ENCODE data around the gene LYZ. TPM values are rescaled to one million over a fixed set of nuclear protein-coding genes. Genes with fewer than 3 reads are reported as not detected.

Gene LYZ
- total RNA-seq, 1 experiment from 2014 or later, result 353 TPM

GRCh38 chr12:69396963-69397362, 48.8 kb downstream of the LYZ start:
- H3K27me3 Mint-ChIP-seq (ENCODE audit: unreplicated experiment), result no peaks in the 10 kb centered on the region

DNA sequence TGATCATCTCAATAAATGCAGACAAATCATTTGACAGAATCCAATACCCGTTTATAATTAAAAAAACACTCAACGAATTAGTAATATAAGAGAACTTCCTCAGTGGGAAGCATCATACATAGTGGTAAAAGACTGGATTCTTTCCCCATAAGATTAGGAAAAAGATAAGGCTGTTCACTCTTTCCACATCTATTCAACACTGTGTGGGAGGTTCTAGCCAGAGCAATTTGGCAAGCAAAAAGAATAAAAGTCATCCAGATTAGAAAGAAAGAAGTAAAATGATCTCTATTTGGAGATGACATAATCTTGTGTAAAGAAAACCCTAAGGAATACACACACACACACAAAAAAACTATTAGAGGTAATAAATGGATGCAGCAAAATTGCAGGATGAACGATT, 49.8 kb downstream of the LYZ start:
- CTCF ChIA-PET, result no interaction called here
- Mint-ChIP-seq H3K9me3 (ENCODE audit: low read depth, unreplicated experiment) (peaks cover 10% of the 10 kb centered on the region), H3K27me3 (ENCODE audit: unreplicated experiment) (no peaks in the 10 kb centered on the region), H3K36me3 (ENCODE audit: insufficient read depth, unreplicated experiment) (peaks cover 10% of the 10 kb centered on the region), H3K4me3 (ENCODE audit: low read depth, unreplicated experiment) (no peak overlapping the region), H3K4me1 (ENCODE audit: low read depth, unreplicated experiment) (no peaks in the 10 kb centered on the region), H3K27ac (ENCODE audit: unreplicated experiment) (no peak overlapping the region)
- DNase-seq, result no peak
- intact Hi-C loops (cut with micrococcal nuclease; ENCODE audit: unreplicated experiment), result no loop called here
- no TSS peak for BruUV-seq (replicated peaks)
- TF ChIP-seq, protein P1, sequence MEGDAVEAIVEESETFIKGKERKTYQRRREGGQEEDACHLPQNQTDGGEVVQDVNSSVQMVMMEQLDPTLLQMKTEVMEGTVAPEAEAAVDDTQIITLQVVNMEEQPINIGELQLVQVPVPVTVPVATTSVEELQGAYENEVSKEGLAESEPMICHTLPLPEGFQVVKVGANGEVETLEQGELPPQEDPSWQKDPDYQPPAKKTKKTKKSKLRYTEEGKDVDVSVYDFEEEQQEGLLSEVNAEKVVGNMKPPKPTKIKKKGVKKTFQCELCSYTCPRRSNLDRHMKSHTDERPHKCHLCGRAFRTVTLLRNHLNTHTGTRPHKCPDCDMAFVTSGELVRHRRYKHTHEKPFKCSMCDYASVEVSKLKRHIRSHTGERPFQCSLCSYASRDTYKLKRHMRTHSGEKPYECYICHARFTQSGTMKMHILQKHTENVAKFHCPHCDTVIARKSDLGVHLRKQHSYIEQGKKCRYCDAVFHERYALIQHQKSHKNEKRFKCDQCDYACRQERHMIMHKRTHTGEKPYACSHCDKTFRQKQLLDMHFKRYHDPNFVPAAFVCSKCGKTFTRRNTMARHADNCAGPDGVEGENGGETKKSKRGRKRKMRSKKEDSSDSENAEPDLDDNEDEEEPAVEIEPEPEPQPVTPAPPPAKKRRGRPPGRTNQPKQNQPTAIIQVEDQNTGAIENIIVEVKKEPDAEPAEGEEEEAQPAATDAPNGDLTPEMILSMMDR (IDR thresholded peaks at IDR 0.05; ENCODE audit: unreplicated experiment), result no peak

More at GRCh38 chr12:69396963-69397362, 48.8 kb downstream of the LYZ start:
- Mint-ChIP-seq H3K36me3 (ENCODE audit: insufficient read depth, unreplicated experiment) (peaks cover 12% of the 10 kb centered on the region), H3K9me3 (ENCODE audit: low read depth, unreplicated experiment) (peaks cover 10% of the 10 kb centered on the region), H3K4me3 (ENCODE audit: low read depth, unreplicated experiment) (no peak overlapping the region), H3K4me1 (ENCODE audit: low read depth, unreplicated experiment) (no peaks in the 10 kb centered on the region), H3K27ac (ENCODE audit: unreplicated experiment) (no peak overlapping the region)
- DNase-seq, result no peak
- CTCF ChIA-PET, result no interaction called here
- TF ChIP-seq, protein P1 (IDR thresholded peaks at IDR 0.05; ENCODE audit: unreplicated experiment), result no peak
- BruUV-seq (replicated peaks), result no TSS peak
- intact Hi-C loops (cut with micrococcal nuclease; ENCODE audit: unreplicated experiment), result no loop called here

DNA sequence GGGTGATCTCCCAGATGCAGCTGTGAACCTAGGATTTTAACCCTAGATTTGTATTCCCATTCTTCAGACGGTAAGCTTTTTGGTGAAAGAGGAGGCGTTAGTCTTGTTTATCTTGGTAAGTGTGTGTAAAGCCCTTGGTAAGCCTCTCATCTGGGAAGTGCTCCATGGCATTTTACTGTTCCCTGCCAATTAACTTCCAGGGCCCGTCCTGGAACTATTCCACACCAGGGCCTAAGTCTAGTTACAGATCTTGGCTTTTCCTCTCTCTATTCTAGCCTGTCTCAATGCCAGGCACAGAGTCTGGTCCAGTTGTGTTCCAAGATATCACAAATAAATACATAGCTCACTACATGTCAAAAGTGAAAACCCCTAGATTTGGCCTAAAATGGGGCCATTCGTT, 53.8 kb downstream of the LYZ start:
- Mint-ChIP-seq H3K27me3 (ENCODE audit: unreplicated experiment) (no peaks in the 10 kb centered on the region), H3K27ac (ENCODE audit: unreplicated experiment) (no peak overlapping the region), H3K9me3 (ENCODE audit: low read depth, unreplicated experiment) (peaks cover 6% of the 10 kb centered on the region), H3K4me3 (ENCODE audit: low read depth, unreplicated experiment) (no peak overlapping the region), H3K36me3 (ENCODE audit: insufficient read depth, unreplicated experiment) (peaks cover 5% of the 10 kb centered on the region), H3K4me1 (ENCODE audit: low read depth, unreplicated experiment) (peaks cover 20% of the 10 kb centered on the region)
- TF ChIP-seq, protein P1 (IDR thresholded peaks at IDR 0.05; ENCODE audit: unreplicated experiment), result no peak
- BruUV-seq (replicated peaks), result no TSS peak
- CTCF ChIA-PET, result no interaction called here
- no peak for DNase-seq
- intact Hi-C loops (cut with micrococcal nuclease; ENCODE audit: unreplicated experiment), result no loop called here

Other genes with a start within 250 kb of the LYZ start
- gene CPSF6, start 108.8 kb upstream of the LYZ start, total RNA-seq (2022), result 114 and 136 TPM in 2 replicates
- gene YEATS4, start 11.4 kb downstream of the LYZ start, total RNA-seq (2022), result 34.9 and 38.9 TPM in 2 replicates
- gene FRS2, start 122.0 kb downstream of the LYZ start, total RNA-seq (2022), result 27.5 and 34.5 TPM in 2 replicates
- gene CCT2, start 237.1 kb downstream of the LYZ start, total RNA-seq (2022), result 379 and 410 TPM in 2 replicates